CD14-positive monocyte (primary cell): Measurements from ENCODE around the gene PHACTR3. TPM values are rescaled to one million over a fixed set of nuclear protein-coding genes. Genes with fewer than 3 reads are reported as not detected.
A peak's percentile ranks its signal among the peaks of the same experiment; 100 is the strongest.

Source experiments
- DNase-seq, 3 donors: peaks; one replicate each; pipeline ENCODE4 v3.0.0-alpha.2; 2011 to 2022
- H2AFZ ChIP-seq: 2 replicates; pipeline ENCODE4 v1.6.0; 2012; ENCODE audit warnings: mild to moderate bottlenecking, low read depth, low read length, inconsistent platforms; ENCODE audit not compliant: insufficient read depth, poor library complexity, severe bottlenecking
- H3K27ac ChIP-seq, 2 donors: 1 replicate in 1 of 2; 2 replicates in 1 of 2; pipeline ENCODE4 v1.5.1; 2012 to 2013; ENCODE audit warnings: low read length in 2 of 2, control low read depth in 1 of 2, inconsistent platforms in 1 of 2, low read depth in 1 of 2, mild to moderate bottlenecking in 1 of 2
- H3K27me3 ChIP-seq, 2 donors: one replicate each; pipeline versions ENCODE4 v1.6.0 to v1.6.1; 2011 to 2013; ENCODE audit warnings: low read length in 2 of 2; ENCODE audit not compliant: control insufficient read depth in 2 of 2, insufficient read depth in 2 of 2
- H3K36me3 ChIP-seq, 2 donors: replicated peaks in 1 of 2; 1 replicate in 1 of 2; 2 replicates in 1 of 2; pipeline versions ENCODE4 v1.5.1 to v1.6.1; 2012 to 2013; ENCODE audit warnings: low read length in 2 of 2, control low read depth in 1 of 2, inconsistent platforms in 1 of 2, mild to moderate bottlenecking in 1 of 2; ENCODE audit not compliant: insufficient read depth in 2 of 2, control insufficient read depth in 1 of 2
- H3K4me1 ChIP-seq, 2 donors: 1 replicate in 1 of 2; 2 replicates in 1 of 2; pipeline versions ENCODE4 v1.5.1 to v1.6.1; 2012 to 2013; ENCODE audit warnings: low read length in 2 of 2, control low read depth in 1 of 2, inconsistent platforms in 1 of 2, mild to moderate bottlenecking in 1 of 2, moderate library complexity in 1 of 2; ENCODE audit not compliant: insufficient read depth in 2 of 2, control insufficient read depth in 1 of 2
- H3K4me2 ChIP-seq: replicated peaks from 2 replicates; pipeline ENCODE3; 2012; ENCODE audit warnings: low read length, moderate library complexity, mild to moderate bottlenecking; ENCODE audit not compliant: poor library complexity, severe bottlenecking; ENCODE audit errors: extremely low read depth
- H3K4me3 ChIP-seq, 3 experiments: fragments of 200-600 bp in 1 of 3; sonication (generic) in 1 of 3; replicated peaks in 1 of 3; 1 replicate in 2 of 3; 2 replicates in 1 of 3; pipeline ENCODE4 v1.5.1; 2011 to 2013; ENCODE audit warnings: low read length in 3 of 3, mild to moderate bottlenecking in 3 of 3, control low read depth in 2 of 3, low read depth in 2 of 3, inconsistent platforms in 1 of 3, moderate library complexity in 1 of 3
- H3K79me2 ChIP-seq: 2 replicates; pipeline ENCODE4 v1.6.0; 2012; ENCODE audit warnings: mild to moderate bottlenecking, control low read depth, inconsistent platforms, low read length, moderate library complexity; ENCODE audit not compliant: insufficient read depth
- H3K9ac ChIP-seq: 2 replicates; pipeline ENCODE4 v1.6.0; 2017; ENCODE audit warnings: low read length, mild to moderate bottlenecking; ENCODE audit not compliant: insufficient read depth, poor library complexity, severe bottlenecking
- H3K9me3 ChIP-seq, 2 donors: replicated peaks in 1 of 2; 1 replicate in 1 of 2; 2 replicates in 1 of 2; pipeline versions ENCODE4 v1.5.1 to v1.6.1; 2012 to 2013; ENCODE audit warnings: low read length in 2 of 2, control low read depth in 1 of 2; ENCODE audit not compliant: control insufficient read depth in 1 of 2, insufficient read depth in 1 of 2
- H4K20me1 ChIP-seq: 2 replicates; pipeline ENCODE4 v1.6.0; 2012; ENCODE audit warnings: mild to moderate bottlenecking, low read length, control low read depth, moderate library complexity; ENCODE audit not compliant: insufficient read depth
- H3K27ac Mint-ChIP-seq, 7 donors: one replicate each; pipeline ENCODE4 v1.8.0; 2020; ENCODE audit warnings: mild to moderate bottlenecking in 7 of 7, mixed read lengths in 7 of 7, moderate library complexity in 6 of 7, inconsistent platforms in 2 of 7
- H3K27me3 Mint-ChIP-seq, 3 donors: one replicate each; pipeline ENCODE4 v1.8.0; 2021 to 2022; ENCODE audit warnings: low read depth in 3 of 3, mild to moderate bottlenecking in 3 of 3, mixed read lengths in 3 of 3, moderate library complexity in 3 of 3, inconsistent platforms in 1 of 3
- H3K36me3 Mint-ChIP-seq, 2 donors: one replicate each; pipeline ENCODE4 v1.8.0; 2020; ENCODE audit warnings: mixed read lengths in 2 of 2, inconsistent platforms in 1 of 2, mild to moderate bottlenecking in 1 of 2
- H3K4me1 Mint-ChIP-seq: one replicate; pipeline ENCODE4 v1.8.0; 2020; ENCODE audit warnings: mild to moderate bottlenecking, mixed read lengths
- H3K4me3 Mint-ChIP-seq, 2 donors: one replicate each; pipeline ENCODE4 v1.8.0; 2020; ENCODE audit warnings: mild to moderate bottlenecking in 2 of 2, mixed read lengths in 2 of 2, moderate library complexity in 1 of 2
- H3K9me3 Mint-ChIP-seq, 7 donors: one replicate each; pipeline ENCODE4 v1.8.0; 2020 to 2022; ENCODE audit warnings: mixed read lengths in 7 of 7, mild to moderate bottlenecking in 6 of 7, moderate library complexity in 6 of 7, inconsistent platforms in 2 of 7
- WGBS: methylation state at CpG from one replicate; pipeline ENCODE4 v1.1.5; 2013; ENCODE audit warnings: missing lambda C conversion rate; ENCODE audit not compliant: insufficient coverage; 5-methylcytosine and 5-hydroxymethylcytosine counted together
- intact Hi-C, 2 donors: fragments of 100-400 bp; cut with micrococcal nuclease; formaldehyde crosslinking; loops; one replicate each; pipeline versions ENCODE4 v1.15.0 to v1.15.1; 2023
- polyA plus RNA-seq, 3 donors: library from polyadenylated mRNA; depleted of rRNA in 1 of 3; unstranded in 2 of 3; stranded (reverse) in 1 of 3; fragments of 300-500 nt in 2 of 3; fragments of >200 nt in 1 of 3; fragmentation: Illumina TruSeq in 2 of 3; gene quantifications; 1 replicate in 2 of 3; 2 replicates in 1 of 3; pipeline ENCODE4 v1.2.3, GENCODE V29; 2012 to 2021
- TF ChIP-seq, protein P1 (sequence below): fragments of 200-600 bp; IDR thresholded peaks from one replicate; pipeline ENCODE4 v1.8.0; 2022; ENCODE audit warnings: antibody characterized with exemption, mild to moderate bottlenecking

Gene PHACTR3
- polyA plus RNA-seq, 3 donors = 0.11 to 0.17 TPM; not detected in 1

DNA sequence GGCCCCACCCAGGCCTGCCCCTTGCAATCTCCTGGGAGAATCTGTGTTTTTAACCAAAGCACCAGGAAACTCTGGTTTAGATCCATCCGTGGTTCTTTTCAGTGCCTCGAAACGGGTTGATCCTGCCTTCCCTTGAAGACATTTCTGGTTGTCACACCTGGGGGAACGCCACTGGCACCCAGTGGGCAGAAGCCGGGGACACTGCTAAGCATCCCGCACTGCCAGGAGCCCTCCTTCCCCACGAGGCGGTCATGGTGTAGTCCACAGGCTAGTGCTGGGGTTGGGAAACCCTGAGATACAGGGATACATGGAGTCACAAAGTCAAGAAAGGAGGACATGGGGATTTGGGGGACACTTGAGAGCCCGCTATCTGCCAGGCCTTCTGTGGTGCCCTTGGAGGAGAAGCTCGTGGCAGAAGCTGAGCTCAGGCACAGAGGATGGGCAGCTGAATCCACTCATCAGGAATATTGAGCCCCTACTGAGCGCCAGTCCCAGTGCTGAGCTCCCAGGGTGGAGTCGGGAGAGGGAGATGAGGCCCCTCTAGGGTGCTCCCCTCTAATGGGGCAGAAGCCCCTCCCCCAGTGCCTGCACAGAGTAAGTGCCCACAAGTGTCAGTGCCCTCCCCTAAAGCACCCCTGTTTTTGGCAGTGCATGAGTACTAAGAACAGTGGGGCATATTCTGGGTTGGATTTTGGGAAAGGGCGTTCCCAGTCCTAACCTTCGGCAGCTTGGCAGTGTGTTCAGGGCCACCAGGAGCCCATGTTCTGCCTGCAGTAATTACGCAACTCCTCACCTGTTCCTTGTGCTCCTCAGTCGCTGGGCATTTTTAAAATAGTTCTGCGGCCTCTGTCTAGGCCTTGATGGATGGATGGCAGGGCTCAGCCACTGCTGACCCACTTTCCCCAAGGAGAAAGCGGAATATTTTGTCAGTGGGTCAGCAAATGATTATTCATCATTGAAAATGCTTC lies 25.6 kb upstream of the PHACTR3 start:
- Histone ChIP-seq H3K36me3 (no peaks in the 10 kb centered on the region), H2AFZ (no peak overlapping the region), H3K9ac (no peak overlapping the region), H3K4me3 (no peak overlapping the region), H3K79me2 (no peaks in the 10 kb centered on the region), H4K20me1 (no peaks in the 10 kb centered on the region), H3K4me2 (no peak overlapping the region), H3K27me3 (peaks cover 11 to 44% of the 10 kb centered on the region in 2 donors), H3K27ac (no peak overlapping the region), H3K4me1 (no peaks in the 10 kb centered on the region), H3K9me3 (no peaks in the 10 kb centered on the region)
- Mint-ChIP-seq H3K4me3 (peak overlapping the region in 1 of 2 donors; percentile 72), H3K4me1 (no peaks in the 10 kb centered on the region), H3K36me3 (peaks cover 0 to 3% of the 10 kb centered on the region in 2 donors), H3K9me3 (peaks cover 0 to 7% (median 2%) of the 10 kb centered on the region in 7 donors), H3K27ac (no peak overlapping the region), H3K27me3 (peaks cover 48 to 74% (median 52%) of the 10 kb centered on the region in 3 donors)
- TF ChIP-seq, protein P1, sequence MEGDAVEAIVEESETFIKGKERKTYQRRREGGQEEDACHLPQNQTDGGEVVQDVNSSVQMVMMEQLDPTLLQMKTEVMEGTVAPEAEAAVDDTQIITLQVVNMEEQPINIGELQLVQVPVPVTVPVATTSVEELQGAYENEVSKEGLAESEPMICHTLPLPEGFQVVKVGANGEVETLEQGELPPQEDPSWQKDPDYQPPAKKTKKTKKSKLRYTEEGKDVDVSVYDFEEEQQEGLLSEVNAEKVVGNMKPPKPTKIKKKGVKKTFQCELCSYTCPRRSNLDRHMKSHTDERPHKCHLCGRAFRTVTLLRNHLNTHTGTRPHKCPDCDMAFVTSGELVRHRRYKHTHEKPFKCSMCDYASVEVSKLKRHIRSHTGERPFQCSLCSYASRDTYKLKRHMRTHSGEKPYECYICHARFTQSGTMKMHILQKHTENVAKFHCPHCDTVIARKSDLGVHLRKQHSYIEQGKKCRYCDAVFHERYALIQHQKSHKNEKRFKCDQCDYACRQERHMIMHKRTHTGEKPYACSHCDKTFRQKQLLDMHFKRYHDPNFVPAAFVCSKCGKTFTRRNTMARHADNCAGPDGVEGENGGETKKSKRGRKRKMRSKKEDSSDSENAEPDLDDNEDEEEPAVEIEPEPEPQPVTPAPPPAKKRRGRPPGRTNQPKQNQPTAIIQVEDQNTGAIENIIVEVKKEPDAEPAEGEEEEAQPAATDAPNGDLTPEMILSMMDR = no peak
- intact Hi-C loops = no loop called here
- WGBS = 80% methylated on average over 17 of the region's 18 CpGs
- no peak for DNase-seq

DNA sequence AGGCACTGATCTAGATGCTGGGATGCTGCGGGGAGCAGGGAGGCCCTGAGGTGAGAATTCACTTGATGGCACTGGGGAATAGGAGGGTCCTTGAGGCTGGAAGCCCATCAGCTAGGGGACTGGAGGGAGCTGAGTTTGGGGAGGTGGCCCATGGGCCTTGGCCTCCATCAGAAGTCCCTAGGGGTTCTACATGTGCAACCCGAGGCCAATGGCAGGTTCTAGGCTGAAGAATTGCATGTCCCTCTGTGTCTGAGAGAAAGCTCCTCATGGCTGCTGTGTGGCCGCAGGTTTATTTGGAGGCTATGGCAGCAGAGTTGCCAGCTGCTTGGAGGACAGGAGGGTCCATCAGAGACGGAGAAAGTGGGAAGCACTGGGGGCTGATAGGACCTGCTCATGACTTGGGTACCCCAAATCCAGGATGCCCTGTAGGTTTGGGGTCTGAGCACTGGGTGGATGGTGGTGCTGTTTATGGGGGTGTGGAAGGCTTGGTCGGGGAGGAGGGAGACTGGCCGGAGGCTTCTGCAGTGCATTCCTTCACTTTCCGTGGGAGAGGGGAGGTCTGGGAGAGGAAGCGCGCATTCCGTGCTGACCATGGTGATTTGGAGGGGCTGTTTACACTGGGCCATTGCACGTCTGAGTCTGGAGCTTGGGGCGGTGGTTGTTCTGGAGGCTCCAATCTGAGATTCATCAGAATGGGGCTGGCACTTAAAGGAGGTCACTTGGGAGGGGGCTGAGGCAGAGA lies 24.8 kb upstream of the PHACTR3 start:
- no peaks in the 10 kb centered on the region for H3K4me1 Mint-ChIP-seq
- H3K27me3 Mint-ChIP-seq = peaks cover 48 to 71% (median 50%) of the 10 kb centered on the region in 3 donors
- Histone ChIP-seq H3K27me3 (peaks cover 11 to 41% of the 10 kb centered on the region in 2 donors), H3K9ac (no peak overlapping the region), H3K79me2 (no peaks in the 10 kb centered on the region), H4K20me1 (no peaks in the 10 kb centered on the region), H3K4me1 (no peaks in the 10 kb centered on the region), H3K36me3 (no peaks in the 10 kb centered on the region), H3K4me2 (no peak overlapping the region), H3K9me3 (no peaks in the 10 kb centered on the region), H3K27ac (no peak overlapping the region), H3K4me3 (no peak overlapping the region), H2AFZ (no peak overlapping the region)
- intact Hi-C loops = no loop called here
- H3K27ac Mint-ChIP-seq = no peak overlapping the region
- DNase-seq = no peak
- 83% methylated on average over 12 of the region's 12 CpGs for WGBS
- H3K4me3 Mint-ChIP-seq = peak overlapping the region in 1 of 2 donors; percentile 67
- peaks cover 0 to 3% of the 10 kb centered on the region in 2 donors for H3K36me3 Mint-ChIP-seq
- TF ChIP-seq, protein P1 = no peak
- peaks cover 0 to 7% (median 2%) of the 10 kb centered on the region in 7 donors for H3K9me3 Mint-ChIP-seq
